Measurements from ENCODE around the gene KIF9.
"Not testable (repeated sequence)": the region's sequence is repeated elsewhere in the genome, so short reads cannot be mapped to it uniquely, and the experiment has no call there.

The KIF9 gene

DNA sequence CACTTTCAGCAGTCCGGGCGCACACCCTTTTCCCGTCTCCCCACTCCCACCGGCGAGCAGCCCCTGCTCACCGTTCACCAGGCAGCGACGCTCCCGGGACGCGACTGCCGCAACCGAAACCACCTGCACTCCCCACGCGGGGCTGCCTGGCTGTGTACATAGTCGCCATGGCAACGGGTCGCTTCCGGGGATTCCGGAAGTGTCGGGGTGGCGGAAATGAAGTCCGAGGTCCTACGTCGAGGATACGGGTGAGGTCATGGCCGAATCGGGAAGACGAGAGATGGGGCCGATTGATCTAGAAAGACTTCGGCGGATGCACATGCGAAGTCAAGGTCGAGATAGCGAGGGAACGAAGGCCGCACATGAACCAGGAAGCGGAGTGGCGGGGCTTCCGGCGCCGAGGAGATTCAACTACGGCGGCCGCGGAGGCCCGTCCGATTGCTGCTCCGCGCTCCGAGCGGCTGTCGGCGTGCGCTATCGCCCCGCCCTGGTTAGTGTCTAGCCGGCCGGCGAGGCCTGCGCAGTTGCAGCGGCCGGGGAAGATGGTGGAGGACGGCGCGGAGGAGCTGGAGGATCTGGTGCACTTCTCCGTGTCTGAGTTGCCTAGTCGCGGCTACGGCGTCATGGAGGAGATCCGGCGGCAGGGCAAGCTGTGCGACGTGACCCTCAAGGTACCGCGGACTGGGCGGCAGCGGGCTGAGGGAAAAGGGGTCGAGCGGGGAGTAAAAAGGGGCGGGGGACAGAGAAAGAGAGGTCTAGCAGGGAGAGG is at the start of gene KIF9, which contains the start of gene KLHL18:
TSS of gene KIF9 (minus strand) at position 376 of the 769 bp plus-strand sequence. CDS start 5,425 bp downstream, outside the sequence.
TSS of gene KLHL18 (plus strand) at position 521 of the 769 bp plus-strand sequence. CDS start at position 543, 22 bp downstream.
- FAIRE-seq = no peak

GRCh38 chr3:47324278-47324865 is 41.8 kb upstream of the KIF9 start:
- FAIRE-seq = peak; percentile 76

GRCh38 chr3:47323431-47324277 is 41.1 kb upstream of the KIF9 start:
- no peak for FAIRE-seq

DNA sequence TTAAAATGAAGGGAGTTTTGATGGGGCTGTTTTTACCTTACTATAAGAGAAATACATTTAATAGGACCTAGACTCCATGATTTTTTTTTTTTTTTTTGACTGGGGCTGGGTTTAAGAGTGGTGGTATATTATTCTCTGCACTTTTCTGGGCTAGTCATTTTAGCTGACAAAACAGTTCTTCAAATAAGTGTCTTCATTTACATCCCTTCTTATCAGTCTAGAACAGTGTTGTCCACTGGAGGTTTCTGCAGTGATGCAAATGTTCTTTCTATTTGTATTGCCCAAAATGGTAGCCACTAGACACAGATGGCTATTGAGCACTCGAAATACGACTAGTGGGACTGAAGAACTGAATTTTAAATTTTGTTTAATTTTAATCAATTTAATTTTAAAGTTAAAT is 37.4 kb upstream of the KIF9 start:
- no peak for FAIRE-seq

GRCh38 chr3:47318916-47319315 is 36.3 kb upstream of the KIF9 start:
- no peak for FAIRE-seq

GRCh38 chr3:47316151-47316550 is 33.6 kb upstream of the KIF9 start:
- FAIRE-seq = not testable (repeated sequence)

DNA sequence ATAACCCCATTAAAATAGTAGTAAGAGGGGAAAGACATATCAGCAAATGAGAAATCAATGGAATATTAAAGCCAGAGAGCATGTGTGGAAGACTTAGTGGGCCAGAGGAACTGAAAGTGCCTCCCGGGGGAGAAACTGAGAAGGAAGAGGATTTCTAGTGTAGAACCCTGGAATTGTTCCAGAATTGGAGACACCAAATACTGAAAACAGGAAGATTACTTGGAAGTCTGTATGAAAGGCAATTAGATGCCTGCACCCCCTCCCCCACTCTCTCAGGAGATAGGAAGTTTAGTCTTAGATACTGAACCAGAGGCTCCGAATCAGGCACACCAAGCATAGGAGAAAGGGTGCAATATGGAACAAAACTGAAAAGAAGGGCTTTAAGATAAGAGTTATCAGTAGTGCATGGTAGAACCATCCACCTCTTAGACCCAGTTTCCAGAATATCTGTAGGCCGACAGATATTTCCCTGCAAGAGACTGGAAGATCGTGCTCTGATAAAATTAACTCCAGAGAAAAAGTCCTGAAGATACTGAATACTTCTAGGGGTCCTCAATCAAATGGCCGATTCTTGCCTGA is 32.6 kb upstream of the KIF9 start:
- no peak for FAIRE-seq

GRCh38 chr3:47314056-47314764 is 31.6 kb upstream of the KIF9 start:
- no peak for FAIRE-seq

GRCh38 chr3:47313341-47314055 is 30.9 kb upstream of the KIF9 start:
- no peak for FAIRE-seq

GRCh38 chr3:47310391-47310790 is 27.8 kb upstream of the KIF9 start:
- FAIRE-seq = no peak

- FAIRE-seq = not testable (repeated sequence)
These were observed 26.6 kb upstream of the KIF9 start for GRCh38 chr3:47309231-47309630.

- FAIRE-seq = no peak
These were observed 23.4 kb upstream of the KIF9 start for GRCh38 chr3:47306022-47306421.

DNA sequence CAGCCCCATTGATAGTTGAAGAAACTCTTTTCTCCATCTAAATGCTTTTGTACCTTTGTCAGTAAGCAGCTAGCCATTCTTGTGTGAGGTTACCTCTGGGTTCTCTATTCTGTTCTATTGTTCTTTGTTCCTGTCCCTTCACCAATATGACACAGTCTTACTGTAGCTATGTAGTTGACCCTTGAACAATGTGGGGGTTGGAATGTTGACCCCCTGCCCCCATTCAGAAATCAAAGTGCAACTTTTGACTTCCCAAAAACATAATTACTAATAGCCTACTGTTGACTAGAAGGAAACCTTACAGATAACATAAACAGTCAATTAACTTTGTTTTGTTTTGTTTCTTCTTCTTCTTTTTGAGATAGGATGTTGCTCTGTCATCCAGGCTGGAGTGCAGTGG is 18.9 kb upstream of the KIF9 start:
- FAIRE-seq = no peak

GRCh38 chr3:47299381-47300318 is 17.1 kb upstream of the KIF9 start:
- FAIRE-seq = no peak

DNA sequence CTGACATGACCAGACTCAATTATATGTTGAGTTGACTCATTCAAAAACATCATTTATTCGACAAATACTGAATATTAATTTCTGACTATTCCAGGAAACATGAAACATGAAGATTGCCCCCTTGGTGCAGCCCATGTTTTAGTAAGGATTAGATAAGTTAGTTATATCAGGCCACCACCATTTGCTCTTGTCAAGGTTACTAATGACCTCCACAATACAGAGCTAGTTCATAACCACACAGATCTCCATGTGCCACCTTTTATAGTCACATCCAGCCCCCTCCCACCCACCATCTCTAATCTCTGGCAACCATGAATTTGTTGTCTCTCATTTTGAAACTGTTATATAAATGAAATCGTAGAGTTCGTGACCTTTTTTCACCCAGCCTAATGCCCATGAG is 15.8 kb upstream of the KIF9 start:
- FAIRE-seq = no peak

DNA sequence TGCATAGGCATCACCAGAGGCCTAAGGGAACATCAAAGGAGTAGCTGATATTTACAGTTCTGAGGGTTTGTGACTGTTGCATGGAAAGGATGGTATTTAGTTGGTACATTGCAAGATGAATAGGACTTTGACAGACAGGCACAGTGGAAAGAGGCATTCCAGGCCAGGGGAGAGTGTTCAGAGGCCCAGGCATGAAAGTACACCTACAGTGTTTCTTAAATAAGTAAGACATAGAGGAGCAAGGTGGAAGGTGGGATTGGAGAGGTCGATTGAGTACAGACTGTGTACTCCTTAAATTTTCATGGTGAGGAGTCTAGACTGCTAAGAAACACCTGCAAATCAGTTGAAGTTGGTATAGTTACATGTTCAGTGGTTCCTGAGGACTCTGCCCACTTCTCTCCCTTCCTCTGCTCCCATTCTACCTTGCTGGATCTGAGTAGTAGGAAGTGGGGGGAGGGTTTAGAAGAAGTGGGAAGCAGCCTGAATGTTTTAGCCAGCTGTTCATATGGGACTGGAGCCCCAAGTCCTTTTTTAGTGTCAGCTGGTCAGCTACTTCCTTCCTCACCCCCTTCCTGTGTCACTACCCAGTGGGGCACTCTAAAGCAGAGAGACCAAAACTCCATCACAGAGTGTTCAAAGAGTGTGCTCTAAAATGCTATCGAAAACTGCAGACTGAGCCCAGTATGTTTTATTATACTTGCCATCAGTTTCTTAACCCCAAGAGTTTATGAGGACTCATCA is 14.1 kb upstream of the KIF9 start:
- no peak for FAIRE-seq

DNA sequence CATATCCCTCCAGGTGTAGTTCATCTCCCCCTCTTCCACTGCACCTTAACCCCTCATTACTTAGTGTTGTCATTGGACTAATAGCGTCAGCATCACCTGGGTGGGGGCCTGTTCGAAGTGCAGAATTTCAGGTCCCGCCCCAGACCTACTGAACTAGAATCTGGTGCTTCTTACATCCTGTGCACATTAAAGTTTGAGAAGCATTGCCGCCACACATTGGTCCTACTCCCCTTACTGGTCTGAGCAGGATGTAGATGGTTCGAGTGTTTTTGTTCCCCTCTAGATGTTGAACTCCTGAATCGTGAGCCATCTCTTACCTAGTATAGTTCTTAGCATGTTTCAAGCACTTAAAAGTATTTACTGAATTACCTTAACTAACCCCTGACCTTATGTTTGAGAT is 13.4 kb upstream of the KIF9 start:
- no peak for FAIRE-seq

- no peak for FAIRE-seq
These were observed 12.7 kb upstream of the KIF9 start for GRCh38 chr3:47295322-47295721.

DNA sequence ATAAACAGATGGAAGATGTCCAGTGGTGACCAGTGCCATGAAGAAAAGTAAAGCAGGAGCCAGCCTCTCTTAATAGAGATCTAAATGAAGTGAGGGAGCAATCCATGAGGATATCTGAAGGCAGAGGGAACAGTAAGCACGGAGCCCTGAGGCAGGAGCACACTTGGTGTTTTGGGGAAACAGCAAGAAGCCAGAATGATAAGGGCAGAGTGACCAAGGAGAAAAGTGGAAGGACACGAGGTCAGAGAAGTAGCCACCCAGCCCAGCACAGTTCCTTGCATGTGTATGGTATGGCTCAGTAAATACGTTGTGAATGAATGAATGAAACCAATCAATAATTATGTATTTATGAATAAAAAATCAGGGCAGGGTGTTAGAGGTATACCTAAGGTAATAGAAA is 11.8 kb upstream of the KIF9 start:
- no peak for FAIRE-seq

DNA sequence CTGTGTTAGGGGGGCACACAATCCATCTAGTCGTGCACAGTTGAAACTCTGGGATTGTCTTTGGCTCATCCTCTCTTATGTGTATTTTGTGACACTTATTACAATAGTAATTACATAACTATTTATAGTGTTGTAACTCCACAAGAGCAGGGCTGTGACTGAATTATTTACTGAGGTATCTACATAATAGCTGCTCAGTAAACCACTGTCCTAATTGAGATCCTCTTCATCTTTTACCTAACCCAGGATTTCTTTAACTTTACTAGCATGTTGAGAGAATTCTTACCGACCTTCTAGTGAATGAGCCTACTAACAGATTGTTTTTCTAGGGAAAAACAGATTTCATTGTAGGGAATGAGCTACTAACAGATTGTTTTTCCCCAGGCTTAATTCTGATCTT is 11.2 kb upstream of the KIF9 start:
- FAIRE-seq = no peak

Measured in TTC549 (cell line).